Measurements from ENCODE around the gene ELL2.

The ELL2 gene

DNA sequence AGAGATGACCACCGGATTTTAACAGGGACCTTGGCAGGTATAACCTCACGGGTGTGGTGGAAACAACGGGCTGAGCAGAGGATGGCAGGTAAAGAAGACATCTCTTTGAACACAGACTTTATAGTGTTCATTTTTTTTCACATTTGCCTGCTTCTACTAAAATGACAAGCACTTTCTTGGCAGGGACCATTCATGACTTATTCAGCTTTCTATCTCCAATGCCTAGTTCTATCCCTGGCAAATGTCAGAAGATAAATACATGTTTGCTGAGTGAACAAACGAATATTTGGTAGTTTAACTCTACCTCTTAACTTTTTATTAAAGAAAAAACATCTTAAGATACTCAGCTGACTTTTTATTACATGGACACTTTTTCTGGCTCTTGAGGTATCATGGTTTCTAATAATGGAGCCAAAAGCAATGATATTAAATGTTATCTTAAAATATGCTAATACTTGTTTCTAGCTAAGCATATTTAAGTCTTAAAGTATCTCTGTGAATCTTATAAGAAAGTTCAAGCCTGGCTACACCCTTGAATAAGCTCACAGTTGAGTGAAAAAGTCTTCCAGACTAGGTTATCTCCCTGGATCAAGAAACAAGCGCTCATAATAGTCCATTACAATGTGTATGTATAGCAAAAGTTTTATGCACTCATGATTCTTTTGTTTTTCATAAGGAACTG is 8.5 kb downstream of the ELL2 start:
- H3K4me3 ChIP-seq (ENCODE audit: control insufficient read depth, low read depth, low read length) = no peak overlapping the region
- no peak for DNase-seq (ENCODE audit: low read depth)
- TF ChIP-seq, protein P1, sequence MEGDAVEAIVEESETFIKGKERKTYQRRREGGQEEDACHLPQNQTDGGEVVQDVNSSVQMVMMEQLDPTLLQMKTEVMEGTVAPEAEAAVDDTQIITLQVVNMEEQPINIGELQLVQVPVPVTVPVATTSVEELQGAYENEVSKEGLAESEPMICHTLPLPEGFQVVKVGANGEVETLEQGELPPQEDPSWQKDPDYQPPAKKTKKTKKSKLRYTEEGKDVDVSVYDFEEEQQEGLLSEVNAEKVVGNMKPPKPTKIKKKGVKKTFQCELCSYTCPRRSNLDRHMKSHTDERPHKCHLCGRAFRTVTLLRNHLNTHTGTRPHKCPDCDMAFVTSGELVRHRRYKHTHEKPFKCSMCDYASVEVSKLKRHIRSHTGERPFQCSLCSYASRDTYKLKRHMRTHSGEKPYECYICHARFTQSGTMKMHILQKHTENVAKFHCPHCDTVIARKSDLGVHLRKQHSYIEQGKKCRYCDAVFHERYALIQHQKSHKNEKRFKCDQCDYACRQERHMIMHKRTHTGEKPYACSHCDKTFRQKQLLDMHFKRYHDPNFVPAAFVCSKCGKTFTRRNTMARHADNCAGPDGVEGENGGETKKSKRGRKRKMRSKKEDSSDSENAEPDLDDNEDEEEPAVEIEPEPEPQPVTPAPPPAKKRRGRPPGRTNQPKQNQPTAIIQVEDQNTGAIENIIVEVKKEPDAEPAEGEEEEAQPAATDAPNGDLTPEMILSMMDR (IDR thresholded peaks at IDR 0.05; ENCODE audit: control insufficient read depth, insufficient read depth, low read depth, low read length, missing control alignments) = no peak

DNA sequence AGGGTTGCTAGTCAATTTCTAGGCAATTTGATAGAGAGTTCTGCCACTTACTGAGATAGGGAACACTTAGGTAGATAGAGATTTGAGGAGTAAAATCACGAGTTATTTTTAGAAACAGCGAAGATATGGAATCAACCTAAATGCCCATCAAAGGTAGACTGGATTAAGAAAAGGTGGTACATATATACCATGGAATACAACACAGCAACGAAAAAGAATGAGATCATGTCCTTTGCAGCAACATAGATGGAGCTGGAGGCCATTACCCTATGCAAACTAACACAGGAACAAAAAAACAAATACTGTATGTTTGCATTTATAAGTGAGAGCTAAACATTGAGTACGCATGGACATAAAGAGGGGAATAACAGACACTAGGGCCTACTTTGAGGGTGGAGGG is 9.7 kb downstream of the ELL2 start:
- DNase-seq (ENCODE audit: low read depth) = no peak
- TF ChIP-seq, protein P1 (IDR thresholded peaks at IDR 0.05; ENCODE audit: control insufficient read depth, insufficient read depth, low read depth, low read length, missing control alignments) = no peak
- H3K4me3 ChIP-seq (ENCODE audit: control insufficient read depth, low read depth, low read length) = no peak overlapping the region

DNA sequence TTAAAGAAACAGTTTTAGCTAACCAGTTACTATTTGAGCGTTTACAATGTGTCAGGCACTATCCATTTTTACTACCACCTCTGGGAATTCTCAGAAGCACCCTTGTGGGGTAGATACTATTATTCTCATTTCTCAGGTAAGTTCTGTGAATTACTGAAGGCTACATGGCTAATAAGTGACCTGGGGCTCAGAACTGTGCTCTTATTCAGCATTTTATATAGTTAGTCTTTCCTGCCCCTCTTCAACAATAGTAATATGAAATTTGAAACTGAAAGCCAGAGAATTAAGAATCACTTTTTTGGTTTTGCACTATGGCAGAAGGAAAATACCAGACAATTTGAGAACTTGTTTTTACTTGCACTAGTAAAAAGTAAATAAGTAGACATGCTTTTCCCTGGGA is 11.8 kb downstream of the ELL2 start:
- no peak for DNase-seq (ENCODE audit: low read depth)
- TF ChIP-seq, protein P1 (IDR thresholded peaks at IDR 0.05; ENCODE audit: control insufficient read depth, insufficient read depth, low read depth, low read length, missing control alignments) = no peak
- H3K4me3 ChIP-seq (ENCODE audit: control insufficient read depth, low read depth, low read length) = no peak overlapping the region

DNA sequence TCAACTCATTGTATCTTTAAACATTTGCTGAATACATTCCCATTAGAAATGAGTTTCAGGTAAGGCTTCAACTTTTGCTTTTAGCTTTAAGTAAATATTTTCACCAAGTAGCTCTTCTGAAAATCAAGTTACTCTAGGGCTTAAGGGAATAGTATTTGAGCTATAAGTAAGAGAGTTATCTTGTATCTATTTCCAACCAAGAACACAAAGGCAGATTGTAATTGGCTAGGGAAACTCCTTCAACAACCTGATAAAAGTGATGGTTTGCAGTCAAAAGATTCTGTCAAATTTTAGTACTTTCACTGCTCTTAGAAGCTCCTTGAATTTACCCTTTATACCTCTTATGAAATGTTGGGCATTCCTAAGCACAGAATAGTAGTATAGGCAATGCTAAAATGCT is 13.0 kb downstream of the ELL2 start:
- H3K4me3 ChIP-seq (ENCODE audit: control insufficient read depth, low read depth, low read length) = no peak overlapping the region
- TF ChIP-seq, protein P1 (IDR thresholded peaks at IDR 0.05; ENCODE audit: control insufficient read depth, insufficient read depth, low read depth, low read length, missing control alignments) = no peak
- no peak for DNase-seq (ENCODE audit: low read depth)

DNA sequence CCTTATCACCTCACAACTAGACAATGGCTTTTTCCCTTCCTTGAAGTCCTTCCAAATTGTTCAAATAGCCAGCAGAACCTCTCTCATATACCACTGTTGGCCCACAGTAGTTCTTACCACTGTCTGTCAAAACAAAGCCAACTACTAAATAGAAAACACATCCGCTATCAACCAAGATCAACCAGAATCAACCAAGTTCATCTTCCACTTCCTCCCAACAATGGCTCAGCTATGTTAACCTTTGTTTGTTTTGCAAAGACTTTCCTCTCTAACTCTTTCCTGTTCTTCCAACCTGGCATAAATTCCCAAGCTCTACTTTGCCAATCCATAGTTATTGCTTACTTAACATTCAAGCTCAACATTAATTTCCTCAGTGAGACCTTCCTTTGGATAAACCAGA is 15.2 kb downstream of the ELL2 start:
- DNase-seq (ENCODE audit: low read depth) = no peak
- TF ChIP-seq, protein P1 (IDR thresholded peaks at IDR 0.05; ENCODE audit: control insufficient read depth, insufficient read depth, low read depth, low read length, missing control alignments) = no peak
- H3K4me3 ChIP-seq (ENCODE audit: control insufficient read depth, low read depth, low read length) = no peak overlapping the region

DNA sequence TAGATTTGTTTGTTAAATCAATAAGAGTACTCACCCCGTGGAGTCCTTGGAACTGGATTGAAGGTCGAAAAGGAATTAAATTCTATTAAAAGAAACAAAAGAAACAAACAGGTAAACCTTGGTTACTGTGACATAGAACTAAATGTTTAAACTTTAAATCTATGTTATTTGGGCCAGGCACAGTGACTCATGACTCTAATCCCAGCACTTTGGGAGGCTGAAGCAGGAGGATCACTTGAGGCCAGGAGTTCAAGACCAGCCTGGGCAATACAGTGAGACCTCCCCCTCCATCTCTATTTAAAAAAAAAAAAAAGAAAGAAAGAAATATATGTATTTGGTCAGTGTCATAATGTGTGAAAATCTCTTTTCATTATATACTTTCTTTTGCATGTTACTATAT is 18.7 kb downstream of the ELL2 start:
- no peak overlapping the region for H3K4me3 ChIP-seq (ENCODE audit: control insufficient read depth, low read depth, low read length)
- TF ChIP-seq, protein P1 (IDR thresholded peaks at IDR 0.05; ENCODE audit: control insufficient read depth, insufficient read depth, low read depth, low read length, missing control alignments) = no peak
- DNase-seq (ENCODE audit: low read depth) = no peak

Measured in AG09309 (cell line).